GM23338 (cell line): ENCODE results near the gene DUSP18.

Source experiments
- EZH2 ChIP-seq: fragments of 200-600 bp; sonication (generic); IDR thresholded peaks from one replicate; pipeline ENCODE4 v1.8.0; 2017; ENCODE audit warnings: antibody characterized with exemption, mild to moderate bottlenecking, low read depth; ENCODE audit not compliant: unreplicated experiment
- EZH2phosphoT487 ChIP-seq: fragments of 200-600 bp; sonication (generic); IDR thresholded peaks from one replicate; pipeline ENCODE4 v1.8.1; 2018; ENCODE audit warnings: antibody characterized with exemption; ENCODE audit not compliant: unreplicated experiment
- NANOG ChIP-seq: IDR thresholded peaks from 2 replicates; pipeline ENCODE4 v1.6.1; 2016; ENCODE audit warnings: antibody characterized with exemption, borderline replicate concordance
- POLR2AphosphoS5 ChIP-seq: IDR thresholded peaks from 2 replicates; pipeline ENCODE4 v1.6.1; 2016; ENCODE audit warnings: antibody characterized with exemption, low read depth
- TF ChIP-seq, protein P1 (sequence below), 2 experiments: fragments of 200-600 bp in 1 of 2; sonication (generic) in 1 of 2; conservative IDR thresholded peaks; 2 replicates each; pipeline versions ENCODE4 v1.5.1 to v1.6.1; 2016 to 2017; ENCODE audit warnings: antibody characterized with exemption in 2 of 2, low read depth in 2 of 2, mild to moderate bottlenecking in 2 of 2, moderate library complexity in 1 of 2
- TF ChIP-seq, protein P2 (sequence below): IDR thresholded peaks from 2 replicates; pipeline ENCODE4 v1.6.1; 2016; ENCODE audit warnings: antibody characterized with exemption

DNA sequence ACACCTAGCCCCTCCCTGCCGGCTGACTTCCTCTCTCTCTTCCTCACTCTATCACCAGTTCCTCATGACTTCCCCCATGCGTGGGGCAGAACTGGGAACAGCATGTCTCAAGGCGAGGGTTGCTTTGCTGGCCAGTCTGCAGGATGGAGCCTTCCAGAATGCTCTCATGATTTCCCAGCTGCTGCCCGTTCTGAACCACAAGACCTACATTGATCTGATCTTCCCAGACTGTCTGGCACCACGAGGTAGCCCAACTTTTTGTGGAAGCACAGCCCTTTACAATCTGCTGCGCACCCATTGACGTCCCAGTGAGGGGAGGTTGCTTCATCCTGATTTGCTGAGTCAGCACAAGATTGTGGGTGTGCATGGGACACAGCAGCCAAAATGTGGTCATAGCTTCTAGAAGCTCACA, 52.1 kb downstream of the DUSP18 start:
- TF ChIP-seq EZH2, result no peak
- no peak for TF ChIP-seq POLR2AphosphoS5
- TF ChIP-seq, protein P1, sequence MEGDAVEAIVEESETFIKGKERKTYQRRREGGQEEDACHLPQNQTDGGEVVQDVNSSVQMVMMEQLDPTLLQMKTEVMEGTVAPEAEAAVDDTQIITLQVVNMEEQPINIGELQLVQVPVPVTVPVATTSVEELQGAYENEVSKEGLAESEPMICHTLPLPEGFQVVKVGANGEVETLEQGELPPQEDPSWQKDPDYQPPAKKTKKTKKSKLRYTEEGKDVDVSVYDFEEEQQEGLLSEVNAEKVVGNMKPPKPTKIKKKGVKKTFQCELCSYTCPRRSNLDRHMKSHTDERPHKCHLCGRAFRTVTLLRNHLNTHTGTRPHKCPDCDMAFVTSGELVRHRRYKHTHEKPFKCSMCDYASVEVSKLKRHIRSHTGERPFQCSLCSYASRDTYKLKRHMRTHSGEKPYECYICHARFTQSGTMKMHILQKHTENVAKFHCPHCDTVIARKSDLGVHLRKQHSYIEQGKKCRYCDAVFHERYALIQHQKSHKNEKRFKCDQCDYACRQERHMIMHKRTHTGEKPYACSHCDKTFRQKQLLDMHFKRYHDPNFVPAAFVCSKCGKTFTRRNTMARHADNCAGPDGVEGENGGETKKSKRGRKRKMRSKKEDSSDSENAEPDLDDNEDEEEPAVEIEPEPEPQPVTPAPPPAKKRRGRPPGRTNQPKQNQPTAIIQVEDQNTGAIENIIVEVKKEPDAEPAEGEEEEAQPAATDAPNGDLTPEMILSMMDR (conservative IDR thresholded peaks at IDR 0.05; ENCODE audit: low read depth in 2 of 2), result no peak
- no peak for TF ChIP-seq EZH2phosphoT487
- TF ChIP-seq NANOG, result no peak
- TF ChIP-seq, protein P2, sequence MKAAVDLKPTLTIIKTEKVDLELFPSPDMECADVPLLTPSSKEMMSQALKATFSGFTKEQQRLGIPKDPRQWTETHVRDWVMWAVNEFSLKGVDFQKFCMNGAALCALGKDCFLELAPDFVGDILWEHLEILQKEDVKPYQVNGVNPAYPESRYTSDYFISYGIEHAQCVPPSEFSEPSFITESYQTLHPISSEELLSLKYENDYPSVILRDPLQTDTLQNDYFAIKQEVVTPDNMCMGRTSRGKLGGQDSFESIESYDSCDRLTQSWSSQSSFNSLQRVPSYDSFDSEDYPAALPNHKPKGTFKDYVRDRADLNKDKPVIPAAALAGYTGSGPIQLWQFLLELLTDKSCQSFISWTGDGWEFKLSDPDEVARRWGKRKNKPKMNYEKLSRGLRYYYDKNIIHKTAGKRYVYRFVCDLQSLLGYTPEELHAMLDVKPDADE, result no peak
